Measurements from ENCODE around the gene UBE2O. TPM values are rescaled to one million over a fixed set of nuclear protein-coding genes. Genes with fewer than 3 reads are reported as not detected.
A peak's percentile ranks its signal among the peaks of the same experiment; 100 is the strongest.

The UBE2O gene
- total and polyA plus RNA-seq, 2 donors (not counting 3 experiments of a cell fraction or from before 2014, with no cell fraction given) = 13.9 to 34.1 TPM

DNA sequence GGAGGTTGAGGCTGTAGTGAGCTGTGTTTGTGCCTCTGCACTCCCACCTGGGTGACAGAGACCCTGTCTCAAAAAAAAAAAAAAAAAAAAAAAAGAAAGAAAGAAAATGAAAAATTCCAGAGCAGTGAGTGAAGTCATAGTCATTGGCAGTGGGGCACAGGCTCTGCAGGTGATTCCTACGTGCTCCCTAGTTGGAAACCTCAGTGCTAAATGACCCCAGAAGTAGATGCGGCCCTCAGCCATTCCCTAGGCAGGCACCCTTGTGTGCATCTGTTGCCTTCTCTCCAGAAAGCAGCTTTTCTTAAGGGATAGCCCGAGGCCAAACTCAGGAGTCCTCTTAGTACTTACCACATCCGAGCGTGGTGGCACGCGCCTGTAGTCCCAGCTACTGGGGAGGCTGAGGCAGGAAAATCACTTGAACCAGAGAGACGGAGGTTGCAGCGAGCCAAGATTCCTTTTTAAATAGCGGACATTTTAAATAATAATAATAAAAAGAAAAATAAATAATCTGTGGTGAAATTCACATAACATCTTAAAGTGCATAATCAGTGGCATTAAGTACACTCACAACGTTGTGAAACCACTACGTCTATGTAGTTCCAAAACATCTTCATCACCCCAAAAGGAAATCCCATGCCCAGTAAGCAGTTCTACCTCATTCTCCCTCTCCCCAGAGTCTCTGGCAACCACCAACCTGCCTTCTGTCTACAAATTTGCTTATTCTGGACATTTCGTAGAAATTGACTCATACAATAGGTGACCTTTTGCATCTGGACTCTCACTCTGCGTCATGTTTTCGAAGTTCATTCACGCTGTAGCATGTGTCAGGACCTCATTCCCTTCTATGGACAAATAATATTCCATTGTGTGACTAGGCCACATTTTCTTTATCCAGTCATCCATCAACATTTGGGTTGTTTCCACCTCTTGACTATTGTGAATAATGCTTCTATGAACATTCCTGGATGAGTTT is 81.0 kb downstream of the UBE2O start:
- ChIA-PET CTCF (interaction anchor here (1.5 to 3.6 kb wide), 2 partner anchors 11 to 14 kb away, joined by 4 to 106 read pairs; partner anchors contain the start of gene SPHK1), POLR2A (interaction anchor here (0.7 kb wide), 1 partner anchor 10 kb away, joined by 7 read pairs; no protein-coding TSS in a partner anchor)
- Histone ChIP-seq H3K4me1 (ENCODE audit: control insufficient read depth, extremely low read depth, insufficient read depth, low read length) (peaks cover 34% of the 10 kb centered on the region), H3K9me1 (replicated peaks; ENCODE audit: control insufficient read depth, extremely low read depth, insufficient read depth, low read length) (no peaks in the 10 kb centered on the region), H3K4me3 (replicated peaks in 1 of 3; ENCODE audit: insufficient read depth in 1 of 3, low read depth in 1 of 3, low read length in 3 of 3) (no peak overlapping the region), H4K20me1 (replicated peaks; ENCODE audit: control insufficient read depth, extremely low read depth, insufficient read depth, low read length) (no peaks in the 10 kb centered on the region), H3K9ac (replicated peaks; ENCODE audit: extremely low read depth, insufficient read depth, low read length) (peak overlapping the region; percentile 81), H3K4me2 (ENCODE audit: insufficient read depth, low read length) (peak overlapping the region; percentile 45), H3K36me3 (ENCODE audit: control insufficient read depth in 2 of 2, extremely low read depth in 1 of 2, insufficient read depth in 2 of 2, low read length in 2 of 2) (no peaks in the 10 kb centered on the region), H3K9me3 (replicated peaks; ENCODE audit: control insufficient read depth, insufficient read depth, low read length) (no peaks in the 10 kb centered on the region), H3K79me2 (ENCODE audit: control insufficient read depth, insufficient read depth, low read length) (no peaks in the 10 kb centered on the region), H3K27me3 (ENCODE audit: control insufficient read depth in 2 of 2, insufficient read depth in 2 of 2, low read length in 2 of 2) (no peaks in the 10 kb centered on the region), H2AFZ (ENCODE audit: low read depth, low read length) (no peak overlapping the region), H3K27ac (ENCODE audit: insufficient read depth, low read depth, low read length) (peak overlapping the region; percentile 97)
- peak; percentile 95 for DNase-seq (ENCODE audit: low read depth, low spot score)
- TF ChIP-seq MYC (IDR thresholded peaks at IDR 0.05; ENCODE audit: low read depth, low read length) (no peak), GATA2 (IDR thresholded peaks at IDR 0.05; ENCODE audit: insufficient read depth, insufficient read length, low read depth, low read length) (no peak), EZH2 (IDR thresholded peaks at IDR 0.05; ENCODE audit: borderline replicate concordance, low read depth, low read length, severe bottlenecking) (no peak), POLR2A (IDR thresholded peaks at IDR 0.05; ENCODE audit: low read depth, low read length) (no peak), POLR2AphosphoS5 (IDR thresholded peaks at IDR 0.05; ENCODE audit: insufficient read depth, low read depth, low read length) (peak; percentile 65), JUN (IDR thresholded peaks at IDR 0.05; ENCODE audit: borderline replicate concordance, insufficient read depth, insufficient read length, low read depth) (peak; percentile 94), FOS (IDR thresholded peaks at IDR 0.05; ENCODE audit: borderline replicate concordance, insufficient read depth, low read length) (peak; percentile 92)
- TF ChIP-seq, protein P1, sequence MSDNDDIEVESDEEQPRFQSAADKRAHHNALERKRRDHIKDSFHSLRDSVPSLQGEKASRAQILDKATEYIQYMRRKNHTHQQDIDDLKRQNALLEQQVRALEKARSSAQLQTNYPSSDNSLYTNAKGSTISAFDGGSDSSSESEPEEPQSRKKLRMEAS (IDR thresholded peaks at IDR 0.05; ENCODE audit: insufficient read depth, insufficient read length) = peak; percentile 63
- TF ChIP-seq, protein P2, sequence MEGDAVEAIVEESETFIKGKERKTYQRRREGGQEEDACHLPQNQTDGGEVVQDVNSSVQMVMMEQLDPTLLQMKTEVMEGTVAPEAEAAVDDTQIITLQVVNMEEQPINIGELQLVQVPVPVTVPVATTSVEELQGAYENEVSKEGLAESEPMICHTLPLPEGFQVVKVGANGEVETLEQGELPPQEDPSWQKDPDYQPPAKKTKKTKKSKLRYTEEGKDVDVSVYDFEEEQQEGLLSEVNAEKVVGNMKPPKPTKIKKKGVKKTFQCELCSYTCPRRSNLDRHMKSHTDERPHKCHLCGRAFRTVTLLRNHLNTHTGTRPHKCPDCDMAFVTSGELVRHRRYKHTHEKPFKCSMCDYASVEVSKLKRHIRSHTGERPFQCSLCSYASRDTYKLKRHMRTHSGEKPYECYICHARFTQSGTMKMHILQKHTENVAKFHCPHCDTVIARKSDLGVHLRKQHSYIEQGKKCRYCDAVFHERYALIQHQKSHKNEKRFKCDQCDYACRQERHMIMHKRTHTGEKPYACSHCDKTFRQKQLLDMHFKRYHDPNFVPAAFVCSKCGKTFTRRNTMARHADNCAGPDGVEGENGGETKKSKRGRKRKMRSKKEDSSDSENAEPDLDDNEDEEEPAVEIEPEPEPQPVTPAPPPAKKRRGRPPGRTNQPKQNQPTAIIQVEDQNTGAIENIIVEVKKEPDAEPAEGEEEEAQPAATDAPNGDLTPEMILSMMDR (IDR thresholded peaks at IDR 0.05; ENCODE audit: extremely low read depth in 1 of 2, insufficient read depth in 1 of 2, low read depth in 1 of 2, low read length in 2 of 2) = no peak
- peak; percentile 97 for FAIRE-seq
- intact Hi-C loops (cut with micrococcal nuclease) = no loop called here
- dilution Hi-C loops (cut with MboI; ENCODE audit: extremely low pct_ligation_motif_present, low sequenced_read_pairs) = no loop called here
- BruUV-seq (replicated peaks) = TSS peak; percentile 68
